Keratinocyte (primary cell): ENCODE measurements around the gene ZNF383. TPM values are rescaled to one million over a fixed set of nuclear protein-coding genes. Genes with fewer than 3 reads are reported as not detected.

ENCODE experiments used
- DNase-seq: peaks from one replicate; pipeline ENCODE4 v3.0.0-alpha.2; 2011; ENCODE audit warnings: low read depth, missing footprints, low spot score
- FAIRE-seq: peaks from 2 replicates; lab custom pipeline; 2011; peaks lifted over from hg19 to GRCh38; lab: Jason Lieb, UNC
- H2AFZ ChIP-seq: 2 replicates; pipeline ENCODE4 v1.6.0; 2012; ENCODE audit warnings: low read length, control low read depth, inconsistent platforms; ENCODE audit not compliant: control insufficient read depth
- H3K27ac ChIP-seq: 2 replicates; pipeline ENCODE4 v1.5.1; 2011; ENCODE audit warnings: low read length; ENCODE audit not compliant: control insufficient read depth, insufficient read depth
- H3K27me3 ChIP-seq: 3 replicates; pipeline ENCODE4 v1.6.0; 2011; ENCODE audit warnings: low read length; ENCODE audit not compliant: control insufficient read depth, insufficient read depth; ENCODE audit errors: extremely low read depth
- H3K36me3 ChIP-seq, 2 experiments: 2 replicates in 1 of 2; 3 replicates in 1 of 2; pipeline ENCODE4 v1.5.1; 2011; ENCODE audit warnings: low read length in 2 of 2, mild to moderate bottlenecking in 1 of 2; ENCODE audit not compliant: control insufficient read depth in 2 of 2, insufficient read depth in 2 of 2; ENCODE audit errors: extremely low read depth in 1 of 2
- H3K4me1 ChIP-seq: 3 replicates; pipeline ENCODE4 v1.5.1; 2011; ENCODE audit warnings: low read length; ENCODE audit not compliant: control insufficient read depth, insufficient read depth; ENCODE audit errors: extremely low read depth
- H3K4me2 ChIP-seq: 3 replicates; pipeline ENCODE4 v1.6.0; 2011; ENCODE audit warnings: low read depth, low read length; ENCODE audit not compliant: control insufficient read depth, insufficient read depth; ENCODE audit errors: extremely low read depth
- H3K4me3 ChIP-seq, 3 experiments: fragments of 200-600 bp in 1 of 3; sonication (generic) in 1 of 3; 2 replicates in 2 of 3; 3 replicates in 1 of 3; pipeline ENCODE4 v1.5.1; 2011 to 2016; ENCODE audit warnings: low read length in 3 of 3, mild to moderate bottlenecking in 3 of 3, control low read depth in 2 of 3, inconsistent platforms in 1 of 3, low read depth in 1 of 3, mixed read lengths in 1 of 3, mixed run types in 1 of 3, moderate library complexity in 1 of 3; ENCODE audit not compliant: control insufficient read depth in 2 of 3, insufficient read depth in 2 of 3; ENCODE audit errors: extremely low read depth in 1 of 3
- H3K79me2 ChIP-seq: 2 replicates; pipeline ENCODE4 v1.6.0; 2012; ENCODE audit warnings: low read length; ENCODE audit not compliant: control insufficient read depth, insufficient read depth
- H3K9ac ChIP-seq: 3 replicates; pipeline ENCODE4 v1.6.0; 2011; ENCODE audit warnings: low read length; ENCODE audit not compliant: control insufficient read depth, insufficient read depth; ENCODE audit errors: extremely low read depth
- H3K9me1 ChIP-seq: 3 replicates; pipeline ENCODE4 v1.6.0; 2011; ENCODE audit warnings: low read length; ENCODE audit not compliant: control insufficient read depth, insufficient read depth; ENCODE audit errors: extremely low read depth
- H3K9me3 ChIP-seq: 2 replicates; pipeline ENCODE4 v1.5.1; 2012; ENCODE audit warnings: low read depth, low read length; ENCODE audit not compliant: control insufficient read depth
- H4K20me1 ChIP-seq: 3 replicates; pipeline ENCODE4 v1.6.0; 2011; ENCODE audit warnings: low read length; ENCODE audit not compliant: control insufficient read depth, insufficient read depth; ENCODE audit errors: extremely low read depth
- CTCF ChIP-seq, 3 experiments: IDR thresholded peaks in 1 of 3; conservative IDR thresholded peaks in 1 of 3; optimal IDR thresholded peaks in 1 of 3; 2 replicates in 2 of 3; 3 replicates in 1 of 3; pipeline versions ENCODE3 to v1.5.1; 2011; ENCODE audit warnings: low read length in 3 of 3, mild to moderate bottlenecking in 3 of 3, moderate library complexity in 2 of 3, control low read depth in 1 of 3, inconsistent platforms in 1 of 3; ENCODE audit not compliant: insufficient read depth in 2 of 3; ENCODE audit errors: extremely low read depth in 1 of 3
- EZH2 ChIP-seq: IDR thresholded peaks from one replicate; pipeline ENCODE4 v1.6.1; 2012; ENCODE audit warnings: inconsistent platforms, mild to moderate bottlenecking, low read length, moderate library complexity
- dilution Hi-C: fragments of 300-500 bp; cut with MboI; formaldehyde crosslinking; loops from one replicate; pipeline ENCODE4 v1.7.0; 2020; ENCODE audit warnings: low sequenced_read_pairs; ENCODE audit not compliant: extremely low pct_ligation_motif_present
- polyA plus RNA-seq, 5 experiments: library from polyadenylated mRNA; depleted of rRNA in 3 of 5; stranded (reverse) in 3 of 5; stranded (forward) in 1 of 5; unstranded in 1 of 5; fragments of >200 nt; gene quantifications; 1 replicate in 1 of 5; 2 replicates in 3 of 5; 3 replicates in 1 of 5; pipeline versions ENCODE4 v1.2.1 to v1.2.3, GENCODE V29; 2011 to 2012; ENCODE audit warnings: missing spikeins in 2 of 5, low read depth in 1 of 5, low replicate concordance in 1 of 5

ZNF383 gene
- polyA plus RNA-seq, 1 donor (not counting 4 experiments of a cell fraction or from before 2014, with no cell fraction given): 5.9 TPM

GRCh38 chr19:37220383-37220782 lies 2.4 kb downstream of the ZNF383 start:
- Histone ChIP-seq H3K27ac (no peak overlapping the region), H3K79me2 (peaks cover 13% of the 10 kb centered on the region), H2AFZ (no peak overlapping the region), H3K4me1 (peaks cover 15% of the 10 kb centered on the region), H3K36me3 (peaks cover 0 to 2% of the 10 kb centered on the region in 2 experiments), H3K27me3 (no peaks in the 10 kb centered on the region), H3K4me2 (no peak overlapping the region), H3K4me3 (no peak overlapping the region), H3K9me1 (no peaks in the 10 kb centered on the region), H4K20me1 (no peaks in the 10 kb centered on the region), H3K9ac (no peak overlapping the region), H3K9me3 (no peaks in the 10 kb centered on the region)
- DNase-seq (no peak), FAIRE-seq (no peak)
- TF ChIP-seq CTCF (optimal IDR thresholded peaks at IDR 0.05 in 1 of 3, IDR thresholded peaks at IDR 0.05 in 1 of 3, conservative IDR thresholded peaks at IDR 0.05 in 1 of 3; ENCODE audit: extremely low read depth in 1 of 3, insufficient read depth in 2 of 3, low read length in 3 of 3) (no peak), EZH2 (no peak)
- dilution Hi-C loops: loop anchor here (5.0 kb wide), 1 partner anchor 48 kb away; the partner anchor contains the start of gene ZNF585A

- TF ChIP-seq CTCF (optimal IDR thresholded peaks at IDR 0.05 in 1 of 3, IDR thresholded peaks at IDR 0.05 in 1 of 3, conservative IDR thresholded peaks at IDR 0.05 in 1 of 3; ENCODE audit: extremely low read depth in 1 of 3, insufficient read depth in 2 of 3, low read length in 3 of 3): no peak
- TF ChIP-seq EZH2: no peak
- no peak for FAIRE-seq
- Histone ChIP-seq H2AFZ (peak overlapping the region; percentile 33), H3K9me1 (no peaks in the 10 kb centered on the region), H3K9ac (no peak overlapping the region), H3K9me3 (no peaks in the 10 kb centered on the region), H3K36me3 (peaks cover 0 to 2% of the 10 kb centered on the region in 2 experiments), H3K4me2 (peak overlapping the region; percentile 61), H3K4me3 (no peak overlapping the region), H3K79me2 (peaks cover 13% of the 10 kb centered on the region), H3K27me3 (no peaks in the 10 kb centered on the region), H4K20me1 (no peaks in the 10 kb centered on the region), H3K27ac (peak overlapping the region; percentile 30), H3K4me1 (peaks cover 15% of the 10 kb centered on the region)
- DNase-seq: no peak
- dilution Hi-C loops: loop anchor here (5.0 kb wide), 1 partner anchor 49 kb away; the partner anchor contains the start of gene ZNF585A
Measured at GRCh38 chr19:37221136-37221535, 3.1 kb downstream of the ZNF383 start.
